Measurements from ENCODE around the gene ZDHHC15. TPM values are rescaled to one million over a fixed set of nuclear protein-coding genes. Genes with fewer than 3 reads are reported as not detected.
"Not testable (repeated sequence)": the region's sequence is repeated elsewhere in the genome, so short reads cannot be mapped to it uniquely, and the experiment has no call there.

Gene ZDHHC15
- total RNA-seq, 6 donors from 2014 or later = 0.11 to 2.1 (median 1.8) TPM

GRCh38 chrX:75335127-75335458 lies 187.7 kb downstream of the ZDHHC15 start:
- TF ChIP-seq POLR2AphosphoS5 (IDR thresholded peaks at IDR 0.05) (no peak), POLR2A (IDR thresholded peaks at IDR 0.05) (no peak), CTCF (IDR thresholded peaks at IDR 0.05) (no peak), EP300 (IDR thresholded peaks at IDR 0.05) (no peak)
- Histone ChIP-seq H3K36me3 (peaks cover 0 to 6% (median 0%) of the 10 kb centered on the region in 4 donors), H3K9me3 (peaks cover 0 to 33% (median 2%) of the 10 kb centered on the region in 4 donors), H3K27me3 (no peaks in the 10 kb centered on the region), H3K4me3 (no peak overlapping the region), H3K27ac (no peak overlapping the region), H3K4me1 (no peaks in the 10 kb centered on the region)
- no peak for DNase-seq
- 88% methylated on average over 17 of the region's 19 CpGs; no CpG with 5 or more reads in 1 of the 2 donors for WGBS, 2 donors
- ATAC-seq (ENCODE audit: low FRiP score in 2 of 2) = no peak

- DNase-seq; ATAC-seq (ENCODE audit: low FRiP score in 2 of 2); H3K4me1 ChIP-seq; H3K27me3 ChIP-seq; H3K4me3 ChIP-seq; H3K27ac ChIP-seq; H3K36me3 ChIP-seq: not testable (repeated sequence)
- peaks cover 0 to 37% (median 2%) of the 10 kb centered on the region in 4 donors for H3K9me3 ChIP-seq
- 90 to 98% methylated on average over 8 to 36 of the region's 41 CpGs for WGBS, 2 donors
Observed at GRCh38 chrX:75334407-75335126, 188.3 kb downstream of the ZDHHC15 start.

- no peak overlapping the region for H3K4me3 ChIP-seq
- ATAC-seq (ENCODE audit: low FRiP score in 2 of 2) (no peak), DNase-seq (no peak)
- peaks cover 0 to 19% (median 7%) of the 10 kb centered on the region in 4 donors for H3K36me3 ChIP-seq
- H3K27me3 ChIP-seq = no peaks in the 10 kb centered on the region
- TF ChIP-seq EP300 (IDR thresholded peaks at IDR 0.05) (no peak), CTCF (IDR thresholded peaks at IDR 0.05) (no peak), POLR2A (IDR thresholded peaks at IDR 0.05) (no peak), POLR2AphosphoS5 (IDR thresholded peaks at IDR 0.05) (no peak)
- no peaks in the 10 kb centered on the region for H3K4me1 ChIP-seq
- H3K9me3 ChIP-seq = peaks cover 0 to 18% (median 0%) of the 10 kb centered on the region in 4 donors
- H3K27ac ChIP-seq = no peak overlapping the region
- 91 to 100% methylated on average over 3 to 16 of the region's 16 CpGs for WGBS, 2 donors
Observed at GRCh38 chrX:75327607-75328006, 195.2 kb downstream of the ZDHHC15 start.

Other genes starting within 250 kb of the ZDHHC15 start
- gene UPRT, start 249.0 kb downstream of the ZDHHC15 start, total RNA-seq = 10 to 100 TPM in 4 of 6 donors, 1 to 10 TPM in 2; 5.2 to 17.8 (median 14.4) TPM